ENCODE measurements around the gene CD101. TPM values are rescaled to one million over a fixed set of nuclear protein-coding genes. Genes with fewer than 3 reads are reported as not detected.

CD101 gene
- total RNA-seq, 4 donors from 2014 or later = under 0.01 to 2.9 (median 0.59) TPM; not detected in 1

DNA sequence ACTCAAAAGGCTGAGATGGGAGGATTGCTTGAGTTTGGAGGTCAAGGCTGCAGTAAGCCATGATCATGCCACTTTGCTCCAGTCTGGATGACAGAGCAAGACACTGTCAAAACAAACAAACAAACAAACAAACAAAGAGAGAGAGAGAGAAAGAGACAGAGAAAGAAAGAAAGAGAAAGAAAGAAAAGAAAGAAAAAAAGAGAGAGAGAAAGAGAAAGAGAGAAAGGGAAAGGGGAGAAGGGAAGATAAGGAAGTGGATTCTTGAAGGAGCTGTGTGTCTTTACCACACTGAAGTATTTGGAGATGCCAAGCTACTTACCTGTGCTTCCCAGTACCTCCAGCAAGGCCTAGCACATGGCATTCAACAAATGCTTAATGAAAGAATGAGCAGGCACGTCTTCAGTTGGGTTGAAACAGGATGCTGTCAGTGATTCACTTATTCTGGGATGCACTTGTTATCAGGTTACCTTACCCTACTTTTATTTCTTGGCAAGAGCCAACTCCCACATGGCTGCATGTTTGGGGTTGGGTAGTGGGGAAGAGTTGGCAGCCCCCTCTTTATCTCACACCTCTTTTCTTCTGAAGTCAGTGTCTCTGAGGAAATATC is 28.8 kb downstream of the CD101 start:
- no peak overlapping the region for H3K4me3 ChIP-seq
- TF ChIP-seq EP300 (IDR thresholded peaks at IDR 0.05) (no peak), POLR2A (IDR thresholded peaks at IDR 0.05) (no peak)
- TF ChIP-seq, protein P1, sequence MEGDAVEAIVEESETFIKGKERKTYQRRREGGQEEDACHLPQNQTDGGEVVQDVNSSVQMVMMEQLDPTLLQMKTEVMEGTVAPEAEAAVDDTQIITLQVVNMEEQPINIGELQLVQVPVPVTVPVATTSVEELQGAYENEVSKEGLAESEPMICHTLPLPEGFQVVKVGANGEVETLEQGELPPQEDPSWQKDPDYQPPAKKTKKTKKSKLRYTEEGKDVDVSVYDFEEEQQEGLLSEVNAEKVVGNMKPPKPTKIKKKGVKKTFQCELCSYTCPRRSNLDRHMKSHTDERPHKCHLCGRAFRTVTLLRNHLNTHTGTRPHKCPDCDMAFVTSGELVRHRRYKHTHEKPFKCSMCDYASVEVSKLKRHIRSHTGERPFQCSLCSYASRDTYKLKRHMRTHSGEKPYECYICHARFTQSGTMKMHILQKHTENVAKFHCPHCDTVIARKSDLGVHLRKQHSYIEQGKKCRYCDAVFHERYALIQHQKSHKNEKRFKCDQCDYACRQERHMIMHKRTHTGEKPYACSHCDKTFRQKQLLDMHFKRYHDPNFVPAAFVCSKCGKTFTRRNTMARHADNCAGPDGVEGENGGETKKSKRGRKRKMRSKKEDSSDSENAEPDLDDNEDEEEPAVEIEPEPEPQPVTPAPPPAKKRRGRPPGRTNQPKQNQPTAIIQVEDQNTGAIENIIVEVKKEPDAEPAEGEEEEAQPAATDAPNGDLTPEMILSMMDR (IDR thresholded peaks at IDR 0.05) = no peak
- WGBS, 2 donors = 80 to 86% methylated on average over 1 of the region's 1 CpG
- no peak overlapping the region for H3K27ac ChIP-seq
- H3K36me3 ChIP-seq = no peaks in the 10 kb centered on the region
- DNase-seq (ENCODE audit: low spot score in 2 of 2) = no peak
- H3K4me1 ChIP-seq = peaks cover 0 to 10% (median 0%) of the 10 kb centered on the region in 4 donors
- H3K9me3 ChIP-seq = no peaks in the 10 kb centered on the region
- H3K27me3 ChIP-seq = no peaks in the 10 kb centered on the region

- no peak for DNase-seq (ENCODE audit: low spot score in 2 of 2)
- Histone ChIP-seq H3K4me1 (no peaks in the 10 kb centered on the region), H3K4me3 (no peak overlapping the region), H3K27me3 (no peaks in the 10 kb centered on the region), H3K9me3 (no peaks in the 10 kb centered on the region), H3K27ac (no peak overlapping the region), H3K36me3 (no peaks in the 10 kb centered on the region)
- 88 to 91% methylated on average over 3 of the region's 3 CpGs for WGBS, 2 donors
- TF ChIP-seq POLR2A (IDR thresholded peaks at IDR 0.05) (no peak), EP300 (IDR thresholded peaks at IDR 0.05) (no peak)
- TF ChIP-seq, protein P1 (IDR thresholded peaks at IDR 0.05) = no peak
Observed at GRCh38 chr1:117032266-117032665, 30.7 kb downstream of the CD101 start.

GRCh38 chr1:117032681-117033539 is 31.4 kb downstream of the CD101 start:
- no peak for TF ChIP-seq POLR2A (IDR thresholded peaks at IDR 0.05)
- no peak for TF ChIP-seq EP300 (IDR thresholded peaks at IDR 0.05)
- TF ChIP-seq, protein P1 (IDR thresholded peaks at IDR 0.05) = no peak
- Histone ChIP-seq H3K27me3 (no peaks in the 10 kb centered on the region), H3K9me3 (no peaks in the 10 kb centered on the region), H3K36me3 (no peaks in the 10 kb centered on the region), H3K4me3 (no peak overlapping the region), H3K27ac (no peak overlapping the region), H3K4me1 (no peaks in the 10 kb centered on the region)
- DNase-seq (ENCODE audit: low spot score in 2 of 2) = no peak
- WGBS, 2 donors = 69 to 73% methylated on average over 11 of the region's 11 CpGs

DNA sequence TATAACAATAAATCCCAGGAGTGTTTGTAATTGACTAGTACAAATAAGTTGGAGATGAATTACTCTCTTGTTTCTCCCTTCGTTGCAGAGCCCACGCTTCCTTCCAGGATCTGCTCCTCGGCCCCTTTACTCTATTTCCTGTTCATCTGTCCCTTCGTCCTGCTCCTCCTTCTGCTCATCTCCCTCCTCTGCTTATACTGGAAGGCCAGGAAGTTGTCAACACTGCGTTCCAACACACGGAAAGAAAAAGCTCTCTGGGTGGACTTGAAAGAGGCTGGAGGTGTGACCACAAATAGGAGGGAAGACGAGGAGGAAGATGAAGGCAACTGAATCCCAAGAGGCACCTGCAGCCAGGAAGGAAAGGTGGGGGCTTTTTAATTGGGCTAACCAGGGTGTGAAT is 32.2 kb downstream of the CD101 start:
- no peaks in the 10 kb centered on the region for H3K27me3 ChIP-seq
- TF ChIP-seq EP300 (IDR thresholded peaks at IDR 0.05) = no peak
- H3K9me3 ChIP-seq = no peaks in the 10 kb centered on the region
- no peak overlapping the region for H3K27ac ChIP-seq
- DNase-seq (ENCODE audit: low spot score in 2 of 2) = no peak
- no peaks in the 10 kb centered on the region for H3K4me1 ChIP-seq
- H3K4me3 ChIP-seq = no peak overlapping the region
- 47 to 50% methylated on average over 7 of the region's 7 CpGs for WGBS, 2 donors
- no peaks in the 10 kb centered on the region for H3K36me3 ChIP-seq

GRCh38 chr1:117034791-117035290 is 33.3 kb downstream of the CD101 start:
- H3K27ac ChIP-seq = no peak overlapping the region
- no peaks in the 10 kb centered on the region for H3K36me3 ChIP-seq
- no peaks in the 10 kb centered on the region for H3K4me1 ChIP-seq
- DNase-seq (ENCODE audit: low spot score in 2 of 2) = no peak
- no peak overlapping the region for H3K4me3 ChIP-seq
- TF ChIP-seq POLR2A (IDR thresholded peaks at IDR 0.05) = no peak
- no peak for TF ChIP-seq EP300 (IDR thresholded peaks at IDR 0.05)
- TF ChIP-seq, protein P1 (IDR thresholded peaks at IDR 0.05) = no peak
- no peaks in the 10 kb centered on the region for H3K27me3 ChIP-seq
- no peaks in the 10 kb centered on the region for H3K9me3 ChIP-seq
- 84% methylated on average over 7 of the region's 7 CpGs for WGBS, 2 donors
